Stimulated activated CD8-positive, alpha-beta memory T cell treated with anti-CD3 and anti-CD28 coated beads, Interleukin-15, amount 100 ng/mL, for 24 hours (primary cell): ENCODE results near the gene MRO.
"Not testable (repeated sequence)": the region's sequence is repeated elsewhere in the genome, so short reads cannot be mapped to it uniquely, and the experiment has no call there.

ENCODE experiments used
- DNase-seq: peaks from one replicate; pipeline ENCODE4 v3.0.0-alpha.2; 2020; ENCODE audit warnings: low read depth

The MRO gene

GRCh38 chr18:50819728-50820378 lies at the start of gene MRO:
Gene MRO (minus strand): TSS chr18:50820016. CDS start chr18:50809400, 10,616 bp downstream.
- DNase-seq, result peak; percentile 57

GRCh38 chr18:50869150-50869549 lies 49.3 kb upstream of the MRO start:
- DNase-seq, result no peak

- DNase-seq, result no peak
These were observed 46.9 kb upstream of the MRO start for GRCh38 chr18:50866765-50867164.

- no peak for DNase-seq
These were observed 44.1 kb upstream of the MRO start for GRCh38 chr18:50863840-50864375.

GRCh38 chr18:50862401-50862800 lies 42.6 kb upstream of the MRO start:
- DNase-seq, result no peak

- DNase-seq, result no peak
These were observed 41.8 kb upstream of the MRO start for GRCh38 chr18:50861617-50862016.

GRCh38 chr18:50859793-50860555 lies 40.2 kb upstream of the MRO start:
- DNase-seq, result no peak

- no peak for DNase-seq
These were observed 37.9 kb upstream of the MRO start for GRCh38 chr18:50857694-50858093.

- not testable (repeated sequence) for DNase-seq
These were observed 37.4 kb upstream of the MRO start for GRCh38 chr18:50857166-50857565.

GRCh38 chr18:50855976-50856757 lies 36.4 kb upstream of the MRO start:
- DNase-seq, result no peak

GRCh38 chr18:50853863-50854271 lies 34.1 kb upstream of the MRO start:
- DNase-seq, result no peak

- DNase-seq, result no peak
These were observed 30.7 kb upstream of the MRO start for GRCh38 chr18:50850307-50851065.

- DNase-seq, result no peak
These were observed 29.6 kb upstream of the MRO start for GRCh38 chr18:50849419-50849821.

GRCh38 chr18:50848991-50849390 lies 29.2 kb upstream of the MRO start:
- DNase-seq, result no peak

GRCh38 chr18:50848061-50848551 lies 28.3 kb upstream of the MRO start:
- no peak for DNase-seq

GRCh38 chr18:50847192-50847591 lies 27.4 kb upstream of the MRO start:
- no peak for DNase-seq

- no peak for DNase-seq
These were observed 25.1 kb upstream of the MRO start for GRCh38 chr18:50844960-50845359.

- no peak for DNase-seq
These were observed 24.7 kb upstream of the MRO start for GRCh38 chr18:50844554-50844953.

GRCh38 chr18:50842846-50843245 lies 23.0 kb upstream of the MRO start:
- DNase-seq, result no peak

GRCh38 chr18:50839996-50840395 lies 20.2 kb upstream of the MRO start:
- DNase-seq, result no peak

- no peak for DNase-seq
These were observed 19.5 kb upstream of the MRO start for GRCh38 chr18:50839341-50839740.

- no peak for DNase-seq
These were observed 16.7 kb upstream of the MRO start for GRCh38 chr18:50836521-50836957.
